GM12874 (cell line): Measurements from ENCODE around the gene SND1.

ENCODE experiments used
- CTCF ChIP-seq: IDR thresholded peaks from 2 replicates; pipeline ENCODE4 v1.5.1; 2011; ENCODE audit warnings: low read depth, mild to moderate bottlenecking, control low read depth, low read length, moderate library complexity; ENCODE audit not compliant: insufficient read depth

SND1 gene

GRCh38 chr7:128040205-128040604 lies 388.2 kb downstream of the SND1 start:
- no peak for TF ChIP-seq CTCF

DNA sequence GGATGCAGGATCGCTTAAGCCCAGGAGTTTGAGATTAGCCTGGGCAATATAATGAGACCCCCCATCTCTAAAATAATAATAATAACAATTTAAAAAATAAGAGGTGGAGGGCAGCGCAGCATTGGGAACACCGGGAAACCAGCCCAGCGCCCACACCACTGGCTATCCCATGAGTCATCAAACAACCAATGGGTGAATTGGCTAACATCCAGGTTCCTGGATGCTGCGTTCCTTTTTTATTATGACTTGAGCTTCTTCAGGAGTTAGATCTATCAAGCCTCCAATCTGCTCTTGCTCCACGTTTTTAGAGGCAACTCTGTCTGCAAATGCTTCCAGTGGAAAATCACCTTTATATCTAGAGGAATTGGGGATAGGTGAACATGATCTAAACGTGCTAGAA lies 389.2 kb downstream of the SND1 start:
- no peak for TF ChIP-seq CTCF

DNA sequence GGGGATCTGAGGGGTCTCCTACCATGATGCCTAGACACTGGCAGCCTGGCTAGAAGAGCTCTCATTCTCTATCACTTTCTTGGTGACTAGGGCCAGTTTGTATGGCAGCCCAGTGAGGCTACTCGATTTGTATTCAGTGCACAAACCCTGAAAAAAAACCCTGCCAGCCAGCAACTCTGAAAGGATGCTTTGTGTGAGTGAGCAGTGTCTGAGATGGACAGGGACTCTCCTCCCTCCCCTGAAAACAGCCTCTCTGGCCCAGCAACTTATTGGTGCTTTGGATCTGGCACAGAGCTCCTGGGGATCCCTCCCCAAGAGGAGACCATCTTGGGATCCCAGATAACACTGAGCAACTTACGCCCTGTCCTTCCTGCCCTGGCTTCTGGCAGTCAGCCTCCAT lies 390.0 kb downstream of the SND1 start:
- TF ChIP-seq CTCF, result no peak

DNA sequence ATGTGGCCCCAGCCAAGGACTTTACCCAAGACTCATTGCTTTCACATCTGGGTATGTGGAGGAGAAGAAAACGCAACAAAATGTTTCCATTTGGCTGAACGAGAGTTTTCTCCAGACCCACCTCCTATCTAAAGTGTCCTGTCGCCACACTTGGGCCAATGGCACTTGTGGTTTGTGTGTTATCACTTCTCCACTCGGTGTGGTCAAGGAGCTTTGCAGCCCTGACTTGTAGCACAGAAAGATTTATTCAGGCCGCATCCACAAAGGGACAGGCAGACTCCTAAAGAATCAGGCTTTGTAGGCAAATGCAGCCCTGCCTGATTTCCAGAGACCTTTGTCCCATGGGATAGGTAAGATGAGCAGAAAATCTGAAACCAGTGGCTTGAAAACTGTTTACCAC lies 392.1 kb downstream of the SND1 start:
- no peak for TF ChIP-seq CTCF

GRCh38 chr7:128045158-128045557 lies 393.2 kb downstream of the SND1 start:
- no peak for TF ChIP-seq CTCF

DNA sequence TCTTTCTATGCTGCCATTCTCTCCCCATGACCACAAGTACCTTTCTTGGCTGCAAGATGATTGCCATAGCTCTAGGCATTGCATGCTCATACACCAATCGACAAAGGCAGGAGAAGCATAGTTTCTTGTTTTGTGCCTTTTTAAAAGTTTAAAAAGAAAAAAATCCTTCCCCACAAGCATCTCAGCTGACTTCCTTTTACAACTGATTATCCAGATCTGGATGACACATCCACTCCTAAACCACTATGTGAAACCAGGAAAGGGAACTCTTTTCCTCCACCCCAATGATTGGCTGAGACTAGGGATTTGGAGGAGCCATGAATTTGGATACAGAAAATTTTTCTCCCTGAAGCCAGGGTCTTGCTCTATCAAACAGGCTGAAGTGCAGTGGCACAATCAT lies 393.8 kb downstream of the SND1 start:
- TF ChIP-seq CTCF, result no peak

DNA sequence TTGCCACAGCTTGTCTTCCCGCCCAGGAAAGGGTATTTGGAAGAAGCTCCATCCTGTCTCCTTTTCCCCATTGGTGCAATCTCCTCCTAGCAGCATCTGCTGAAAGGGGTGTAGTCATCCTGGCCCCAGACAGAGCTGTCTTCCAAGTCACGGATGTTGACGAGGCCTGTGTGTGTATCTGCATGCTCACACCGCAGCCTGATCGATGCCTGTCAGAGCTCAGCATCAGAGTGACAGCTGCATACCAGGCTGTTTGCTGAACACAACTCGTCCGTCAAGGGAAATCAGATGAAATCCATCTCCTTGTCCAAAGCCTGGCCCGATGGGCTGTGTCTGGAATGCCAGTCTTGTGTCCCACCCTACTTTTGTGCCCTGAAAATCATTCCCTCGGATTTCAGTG lies 400.4 kb downstream of the SND1 start:
- TF ChIP-seq CTCF, result no peak

DNA sequence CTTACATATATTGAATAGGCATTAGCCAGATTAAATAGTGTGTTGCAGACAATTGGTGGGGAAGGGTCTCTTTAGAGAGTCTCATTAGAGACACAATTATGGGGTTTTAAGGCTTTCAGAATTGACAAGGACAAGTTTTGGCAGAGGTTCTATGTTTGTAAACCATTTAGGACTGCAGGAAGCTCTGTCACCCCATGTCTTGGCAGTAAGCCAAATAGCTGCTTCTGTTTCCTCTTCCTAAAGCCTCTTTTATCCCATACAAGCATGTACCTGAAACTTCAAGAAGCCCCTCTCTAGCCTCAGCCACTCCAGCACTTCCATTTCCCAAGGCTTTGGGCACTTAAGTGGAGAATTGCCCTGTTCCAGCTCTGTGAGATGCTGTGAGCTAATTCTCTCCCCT lies 401.0 kb downstream of the SND1 start:
- TF ChIP-seq CTCF, result no peak
